Right renal cortex interstitium (tissue), 3 donors: Measurements from ENCODE around the gene ARHGAP32. TPM values are rescaled to one million over a fixed set of nuclear protein-coding genes. Genes with fewer than 3 reads are reported as not detected.

Source experiments
- DNase-seq, 3 donors: peaks; one replicate each; pipeline ENCODE4 v3.0.0-alpha.2; 2013; ENCODE audit warnings: low read depth in 3 of 3, low spot score in 2 of 3
- polyA plus RNA-seq, 3 donors: library from polyadenylated mRNA; unstranded; fragments of 120-200 nt; gene quantifications; one replicate each; pipeline ENCODE4 v1.2.1, GENCODE V29; 2013; ENCODE audit not compliant: insufficient read length in 3 of 3

ARHGAP32 gene
- polyA plus RNA-seq, 3 donors, result 14.7 to 15.9 (median 15.8) TPM

GRCh38 chr11:128917144-128917724 lies 274.9 kb downstream of the ARHGAP32 start:
- DNase-seq, result no peak

DNA sequence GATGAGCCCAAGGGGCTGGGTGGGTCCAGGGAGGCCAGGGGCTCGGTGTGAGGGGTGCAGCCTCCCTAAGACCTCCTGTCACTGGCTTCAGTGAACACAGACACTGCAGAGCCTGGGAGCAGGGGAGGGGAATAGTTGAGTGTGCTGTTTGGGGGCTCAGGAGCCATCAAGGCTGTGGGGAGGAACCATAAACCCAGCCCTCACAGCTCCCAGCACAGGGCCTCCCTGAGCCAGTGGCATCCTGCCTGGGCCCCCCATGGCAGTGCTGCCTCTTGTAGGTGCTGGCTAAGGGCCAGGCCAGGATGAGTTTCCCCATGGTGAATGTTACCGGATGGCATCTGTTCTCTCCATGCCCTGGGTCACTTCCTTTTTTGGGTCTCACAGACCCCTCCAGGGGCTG lies 275.4 kb downstream of the ARHGAP32 start:
- no peak for DNase-seq

DNA sequence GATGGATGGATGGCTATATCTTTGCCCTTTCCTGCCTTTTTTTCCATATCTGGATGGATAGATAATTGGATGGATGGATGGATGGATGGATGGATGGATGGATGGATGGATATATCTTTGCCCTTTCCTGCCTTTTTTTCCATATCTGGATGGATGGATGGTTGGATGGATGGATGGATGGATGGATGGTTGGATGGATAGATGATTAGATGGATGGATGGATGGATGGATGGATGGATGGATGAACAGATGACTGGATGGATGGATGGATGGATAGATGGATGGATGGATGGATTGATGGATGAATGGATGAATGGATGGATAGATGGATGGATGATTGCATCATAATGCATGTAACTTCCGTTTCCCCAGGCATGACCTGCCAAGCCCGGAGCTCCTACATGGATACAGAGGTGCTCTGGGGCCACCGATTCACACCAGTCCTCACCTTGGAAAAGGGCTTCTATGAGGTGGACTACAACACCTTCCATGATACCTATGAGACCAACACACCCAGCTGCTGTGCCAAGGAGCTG lies 276.0 kb downstream of the ARHGAP32 start:
- no peak for DNase-seq

DNA sequence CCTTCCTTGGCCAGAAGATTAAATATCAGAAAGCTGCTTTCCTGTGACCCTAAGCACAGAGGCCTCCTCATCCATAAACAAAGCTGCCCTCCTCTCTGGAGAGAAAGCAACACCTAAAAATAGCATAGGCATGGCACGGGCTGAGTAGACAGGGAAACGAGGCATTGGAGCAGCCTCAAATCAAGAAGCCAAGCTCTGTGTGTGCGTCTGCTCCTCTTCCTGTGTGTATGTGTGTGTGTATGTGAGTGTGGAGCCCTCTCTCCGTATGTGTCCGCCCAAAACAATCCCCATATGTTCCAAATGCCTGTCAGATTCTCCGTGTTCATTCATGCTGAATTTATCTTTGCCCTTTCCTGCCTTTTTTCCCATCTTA lies 277.0 kb downstream of the ARHGAP32 start:
- no peak for DNase-seq

Other genes starting within 250 kb of the ARHGAP32 start
- gene TP53AIP1, start 249.5 kb downstream of the ARHGAP32 start, polyA plus RNA-seq, result 1 to 10 TPM in 1 of 3 donors, under 1 TPM in 2; 0.76 to 1.0 (median 0.89) TPM
- gene BARX2, start 183.5 kb upstream of the ARHGAP32 start, polyA plus RNA-seq, result under 1 TPM; 0.53 to 0.74 (median 0.72) TPM